Karpas-422 (cell line): ENCODE results near the gene HNRNPAB. TPM values are rescaled to one million over a fixed set of nuclear protein-coding genes. Genes with fewer than 3 reads are reported as not detected.

Experiments
- DNase-seq: peaks from one replicate; pipeline ENCODE4 v3.0.0-alpha.2; 2015
- H2AFZ ChIP-seq: fragments of 200-600 bp; sonication (generic); 2 replicates; pipeline ENCODE4 v1.6.1; 2014; ENCODE audit warnings: antibody characterized with exemption, low read length, mixed read lengths
- H3K27ac ChIP-seq: fragments of 200-600 bp; sonication (generic); 2 replicates; pipeline ENCODE4 v1.5.1; 2014; ENCODE audit warnings: mild to moderate bottlenecking, low read length, moderate library complexity
- H3K27me3 ChIP-seq: fragments of 200-600 bp; sonication (generic); 2 replicates; pipeline ENCODE4 v1.6.1; 2014; ENCODE audit warnings: low read length, mixed read lengths
- H3K36me3 ChIP-seq: fragments of 200-600 bp; sonication (generic); 2 replicates; pipeline ENCODE4 v1.6.1; 2014; ENCODE audit warnings: low read length, mixed read lengths; ENCODE audit not compliant: insufficient read depth
- H3K4me1 ChIP-seq: fragments of 200-600 bp; sonication (generic); 2 replicates; pipeline ENCODE4 v1.6.1; 2014; ENCODE audit warnings: mild to moderate bottlenecking, low read length, mixed read lengths
- H3K4me2 ChIP-seq: fragments of 200-600 bp; sonication (generic); 2 replicates; pipeline ENCODE4 v1.6.1; 2014; ENCODE audit warnings: low read length, low read depth, mild to moderate bottlenecking; ENCODE audit not compliant: poor library complexity, severe bottlenecking
- H3K4me3 ChIP-seq: fragments of 200-600 bp; sonication (generic); 2 replicates; pipeline ENCODE4 v1.5.1; 2014; ENCODE audit warnings: mild to moderate bottlenecking, antibody characterized with exemption, low read length, mixed read lengths
- H3K79me2 ChIP-seq: fragments of 200-600 bp; sonication (generic); 2 replicates; pipeline ENCODE4 v1.6.1; 2014; ENCODE audit warnings: mild to moderate bottlenecking, low read length, mixed read lengths
- H3K9ac ChIP-seq: fragments of 200-600 bp; sonication (generic); 2 replicates; pipeline ENCODE4 v1.6.0; 2014; ENCODE audit warnings: low read length
- H3K9me2 ChIP-seq: fragments of 200-600 bp; sonication (generic), shearing (Covaris generic); replicated peaks from 2 replicates; pipeline ENCODE4 v1.6.0; 2014; ENCODE audit warnings: mild to moderate bottlenecking, low read length, moderate library complexity; ENCODE audit not compliant: insufficient read depth
- H3K9me3 ChIP-seq: fragments of 300-700, 200-600 bp; sonication (generic); 2 replicates; pipeline ENCODE4 v1.6.1; 2014; ENCODE audit warnings: low read length, mixed read lengths
- H4K20me1 ChIP-seq: fragments of 200-600 bp; sonication (generic); 2 replicates; pipeline ENCODE4 v1.6.1; 2014; ENCODE audit warnings: mild to moderate bottlenecking, antibody characterized with exemption, low read length, low read depth; ENCODE audit not compliant: insufficient read depth
- total RNA-seq: library from RNA; depleted of rRNA; stranded (reverse); fragments of >200 nt; shearing (Covaris generic); gene quantifications from 2 replicates; pipeline ENCODE4 v1.2.3, GENCODE V29; 2014; ENCODE audit warnings: low replicate concordance

HNRNPAB gene
- total RNA-seq, 1 experiment from 2014 or later: 75.7 TPM

DNA sequence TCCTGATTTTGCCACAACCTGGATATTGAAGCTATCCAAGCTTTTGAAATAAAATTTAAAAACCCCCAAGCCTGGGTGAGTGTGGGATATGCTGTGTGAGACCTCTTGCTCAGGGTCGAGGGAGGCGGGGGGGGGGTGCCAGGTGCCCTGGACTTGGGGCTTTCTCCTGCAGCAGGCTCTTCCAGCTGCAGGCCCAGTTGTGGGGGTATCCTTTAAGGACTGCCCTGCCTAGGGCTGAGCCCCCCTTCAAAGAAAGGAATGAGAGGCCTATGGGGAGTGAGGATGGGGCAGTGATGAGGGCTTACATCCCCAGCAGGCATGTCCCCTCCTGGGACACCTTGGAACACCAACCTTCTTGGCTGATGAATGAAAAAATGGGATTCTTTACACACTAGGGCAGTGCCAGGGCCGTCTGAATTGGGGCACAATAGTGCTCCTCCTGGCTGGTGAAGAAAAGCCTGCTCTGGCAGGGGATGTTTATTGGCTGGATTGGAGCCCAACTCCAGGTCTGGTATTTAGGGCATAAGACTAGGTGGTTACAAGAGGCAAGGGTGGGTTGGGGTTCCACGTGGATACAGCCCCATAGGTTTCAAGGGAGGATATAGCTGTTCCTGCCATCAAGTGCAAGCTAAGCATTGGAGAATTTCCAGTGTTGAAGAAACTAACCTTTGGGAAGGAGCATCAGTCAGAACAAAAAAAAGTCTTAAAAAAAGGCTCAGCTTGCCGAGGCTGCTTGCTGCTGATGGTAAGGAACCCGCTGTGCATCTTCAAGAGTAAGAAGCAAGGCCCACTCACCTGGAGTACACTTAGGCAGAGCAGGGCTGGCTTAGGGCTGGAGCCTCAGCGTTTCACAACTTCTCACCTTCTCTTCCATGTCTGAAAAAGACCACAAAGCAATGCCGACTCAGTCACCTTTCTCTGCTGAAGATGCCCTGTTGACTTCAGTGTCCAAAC, 7.0 kb downstream of the HNRNPAB start:
- peak; percentile 69 for DNase-seq
- H2AFZ ChIP-seq: no peak overlapping the region
- H3K4me2 ChIP-seq: no peak overlapping the region
- no peak overlapping the region for H3K9ac ChIP-seq
- no peaks in the 10 kb centered on the region for H3K9me2 ChIP-seq
- H3K9me3 ChIP-seq: no peaks in the 10 kb centered on the region
- peaks cover 24% of the 10 kb centered on the region for H3K79me2 ChIP-seq
- H3K4me1 ChIP-seq: peaks cover 50% of the 10 kb centered on the region
- no peaks in the 10 kb centered on the region for H3K27me3 ChIP-seq
- H3K36me3 ChIP-seq: peaks cover 51% of the 10 kb centered on the region
- H3K27ac ChIP-seq: 0 out of 2 replicates have a peak overlapping the region, but pooled peaks have one; percentile 12
- H3K4me3 ChIP-seq: no peak overlapping the region
- H4K20me1 ChIP-seq: peaks cover 47% of the 10 kb centered on the region

DNA sequence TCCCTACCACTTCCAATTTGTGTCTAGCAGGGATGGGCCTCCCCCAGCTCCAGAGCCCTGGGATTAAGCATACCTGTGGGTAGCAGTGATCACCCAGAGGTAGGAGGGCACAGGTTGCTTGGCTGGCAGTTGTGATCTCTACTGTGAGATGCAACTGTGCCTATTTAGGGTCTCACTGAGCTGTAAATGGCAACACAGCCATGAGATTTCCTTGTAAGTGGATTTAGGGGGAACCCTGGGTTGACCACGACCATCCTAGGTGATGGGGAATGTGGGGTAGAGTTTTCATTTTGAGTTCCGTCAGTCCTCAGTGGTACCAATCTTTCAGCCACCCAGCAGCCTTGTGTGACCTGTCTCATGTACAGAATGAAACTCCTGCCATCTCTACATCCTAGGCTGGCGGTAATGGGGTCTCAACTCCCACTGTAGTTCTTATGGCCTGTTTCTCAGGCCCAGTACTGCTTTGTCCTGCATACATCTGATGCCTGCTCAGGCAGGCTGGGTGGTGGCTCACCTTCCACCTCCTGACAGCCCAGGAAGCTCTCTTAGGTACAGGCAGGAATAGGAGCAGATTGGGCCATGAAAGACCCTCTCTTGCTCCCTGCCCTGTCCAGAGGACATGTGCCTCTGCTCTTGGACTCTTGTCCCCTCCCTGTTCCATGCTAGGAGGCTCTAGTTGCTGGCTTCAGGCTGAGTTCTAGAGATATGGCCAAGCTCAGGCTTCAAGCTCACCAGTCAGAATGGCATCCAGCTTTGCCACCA, 8.1 kb downstream of the HNRNPAB start:
- Histone ChIP-seq H3K9me3 (no peaks in the 10 kb centered on the region), H3K9ac (no peak overlapping the region), H3K27ac (peak overlapping the region; percentile 44; the same call in 1 of the 2 replicates), H2AFZ (no peak overlapping the region), H3K79me2 (peaks cover 14% of the 10 kb centered on the region), H3K27me3 (no peaks in the 10 kb centered on the region), H3K9me2 (no peaks in the 10 kb centered on the region), H3K4me3 (no peak overlapping the region), H3K4me2 (no peak overlapping the region), H4K20me1 (peaks cover 38% of the 10 kb centered on the region), H3K4me1 (peaks cover 49% of the 10 kb centered on the region), H3K36me3 (peaks cover 46% of the 10 kb centered on the region)
- peak; percentile 61 for DNase-seq

DNA sequence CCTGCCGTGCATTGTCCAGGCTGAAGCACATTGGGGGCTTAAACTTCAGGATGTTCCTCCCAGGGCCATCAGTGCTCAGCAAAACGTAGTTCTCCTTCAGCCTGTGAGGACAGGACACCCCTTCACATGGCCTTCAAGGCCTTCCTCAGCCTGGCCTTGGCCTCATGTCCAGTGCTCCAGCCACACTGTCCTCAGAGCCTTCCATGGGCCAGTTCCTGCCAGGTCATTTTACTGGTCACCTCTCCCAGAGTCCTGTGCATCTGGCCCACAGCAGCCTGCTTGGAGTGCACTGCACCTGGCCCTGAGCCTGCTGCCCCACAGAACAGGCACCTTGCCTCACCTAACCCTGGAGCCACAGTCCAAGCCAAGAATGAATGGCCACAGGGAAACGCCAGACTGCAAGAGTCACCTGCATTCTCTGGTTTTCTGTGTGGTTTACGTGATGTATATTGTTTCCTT, 8.7 kb downstream of the HNRNPAB start:
- no peak overlapping the region for H3K9ac ChIP-seq
- peaks cover 46% of the 10 kb centered on the region for H3K4me1 ChIP-seq
- H2AFZ ChIP-seq: no peak overlapping the region
- peak overlapping the region; percentile 44; the same call in 1 of the 2 replicates for H3K27ac ChIP-seq
- no peaks in the 10 kb centered on the region for H3K9me2 ChIP-seq
- peak; percentile 63 for DNase-seq
- H3K9me3 ChIP-seq: no peaks in the 10 kb centered on the region
- H3K27me3 ChIP-seq: no peaks in the 10 kb centered on the region
- H3K4me3 ChIP-seq: no peak overlapping the region
- H3K79me2 ChIP-seq: peaks cover 8% of the 10 kb centered on the region
- H4K20me1 ChIP-seq: peaks cover 32% of the 10 kb centered on the region
- H3K36me3 ChIP-seq: peaks cover 40% of the 10 kb centered on the region
- no peak overlapping the region for H3K4me2 ChIP-seq

DNA sequence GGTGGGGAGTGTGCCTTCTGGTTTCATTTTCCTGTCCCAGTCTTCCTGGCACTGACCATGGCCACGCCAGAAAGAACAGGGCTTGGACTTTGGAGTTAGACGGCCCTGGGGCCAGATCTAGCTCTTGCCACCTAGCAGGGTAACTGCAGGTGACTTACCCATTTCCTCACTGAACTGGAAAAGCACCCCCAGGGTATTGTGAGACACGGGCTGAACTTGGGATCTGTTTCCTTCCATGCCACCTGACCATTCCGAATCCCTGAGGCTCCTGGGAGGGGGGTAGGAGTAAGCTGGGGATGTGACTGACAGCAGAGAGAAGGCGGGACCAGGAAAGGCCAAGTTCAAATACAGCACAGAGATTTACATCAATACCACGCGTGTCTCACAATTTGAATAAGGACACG, 9.4 kb downstream of the HNRNPAB start:
- Histone ChIP-seq H3K9ac (no peak overlapping the region), H3K4me2 (no peak overlapping the region), H3K36me3 (peaks cover 39% of the 10 kb centered on the region), H3K9me2 (no peaks in the 10 kb centered on the region), H3K4me1 (peaks cover 44% of the 10 kb centered on the region), H3K9me3 (no peaks in the 10 kb centered on the region), H3K27me3 (no peaks in the 10 kb centered on the region), H3K4me3 (no peak overlapping the region), H3K27ac (peak overlapping the region; percentile 44), H4K20me1 (peaks cover 25% of the 10 kb centered on the region), H3K79me2 (peaks cover 3% of the 10 kb centered on the region), H2AFZ (no peak overlapping the region)
- DNase-seq: no peak

DNA sequence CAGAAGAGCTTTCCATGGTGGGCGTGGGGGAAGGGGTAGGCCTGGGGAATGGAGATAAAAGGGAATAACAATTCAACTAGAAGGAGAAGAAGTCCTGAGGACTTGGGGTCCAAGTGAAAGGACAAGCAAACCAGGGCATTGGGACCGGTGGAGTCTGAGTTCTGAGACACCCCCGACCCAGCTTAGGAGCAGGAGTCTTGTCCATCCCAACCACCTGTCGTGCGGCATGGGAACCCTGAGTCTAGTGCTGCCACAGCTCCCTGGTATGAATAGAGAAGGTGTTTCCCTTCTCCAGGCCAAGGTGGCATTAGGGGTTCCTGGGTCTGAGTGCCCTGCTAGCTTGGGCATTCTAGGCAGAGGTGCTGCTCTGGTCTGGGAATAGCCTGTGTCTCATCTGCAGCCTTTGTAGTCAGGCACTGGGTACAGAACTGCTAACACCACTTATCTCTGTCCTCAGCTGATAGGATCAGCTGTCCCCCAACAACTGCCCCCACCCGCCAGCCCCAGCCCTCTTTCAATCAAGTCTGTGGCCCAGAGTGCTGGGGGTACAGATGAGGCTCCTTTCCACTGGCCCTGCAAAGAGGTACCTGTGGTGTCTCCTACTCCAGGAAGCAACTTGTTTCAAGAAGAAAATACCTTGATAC, 9.9 kb downstream of the HNRNPAB start:
- peak overlapping the region; percentile 68 for H3K27ac ChIP-seq
- H3K9me2 ChIP-seq: no peaks in the 10 kb centered on the region
- H3K27me3 ChIP-seq: no peaks in the 10 kb centered on the region
- H2AFZ ChIP-seq: no peak overlapping the region
- no peak overlapping the region for H3K9ac ChIP-seq
- no peak overlapping the region for H3K4me3 ChIP-seq
- DNase-seq: peak; percentile 60
- no peak overlapping the region for H3K4me2 ChIP-seq
- peaks cover 44% of the 10 kb centered on the region for H3K4me1 ChIP-seq
- peaks cover 19% of the 10 kb centered on the region for H4K20me1 ChIP-seq
- peaks cover 34% of the 10 kb centered on the region for H3K36me3 ChIP-seq
- H3K9me3 ChIP-seq: no peaks in the 10 kb centered on the region
- H3K79me2 ChIP-seq: no peaks in the 10 kb centered on the region

DNA sequence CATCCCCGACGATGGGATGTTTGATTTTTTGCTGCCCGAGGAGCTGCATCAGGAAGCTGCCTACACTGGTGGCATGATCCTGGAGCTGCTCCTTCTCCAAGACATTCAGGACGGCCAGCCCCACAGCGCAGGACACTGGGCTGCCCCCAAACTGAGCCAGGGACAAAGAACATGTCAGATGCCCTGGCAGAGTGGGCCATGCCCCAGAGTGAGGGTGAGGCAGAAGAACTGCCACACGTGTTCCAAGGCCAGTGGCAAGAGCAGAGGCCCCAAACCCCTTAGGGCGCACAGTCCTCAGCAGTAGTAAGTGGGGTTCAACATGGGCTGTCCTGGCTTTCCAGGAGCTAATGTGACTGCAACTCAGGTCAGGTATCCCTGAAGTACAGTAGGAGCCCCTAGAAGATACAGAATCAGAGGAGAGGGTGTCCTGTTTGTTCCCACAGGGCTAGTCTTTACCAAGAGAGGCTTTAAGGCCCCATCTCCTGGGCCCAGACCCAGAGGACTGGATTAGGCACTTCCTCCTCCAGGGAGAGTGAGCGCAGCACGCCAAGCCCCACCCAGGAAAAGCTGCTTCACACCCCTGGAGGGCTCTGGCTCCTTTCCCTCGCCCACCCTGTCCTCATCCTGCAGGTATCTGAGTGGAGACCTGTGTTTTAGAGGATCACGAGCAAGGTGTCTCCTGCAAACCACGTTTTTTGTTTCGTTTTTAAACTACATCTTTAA, 11.1 kb downstream of the HNRNPAB start:
- no peaks in the 10 kb centered on the region for H3K9me3 ChIP-seq
- H2AFZ ChIP-seq: no peak overlapping the region
- H3K27ac ChIP-seq: peak overlapping the region; percentile 68
- H3K36me3 ChIP-seq: peaks cover 24% of the 10 kb centered on the region
- peak; percentile 43 for DNase-seq
- peaks cover 8% of the 10 kb centered on the region; the same call in 1 of the 2 replicates for H4K20me1 ChIP-seq
- H3K9ac ChIP-seq: no peak overlapping the region
- no peak overlapping the region for H3K4me3 ChIP-seq
- no peaks in the 10 kb centered on the region for H3K79me2 ChIP-seq
- no peaks in the 10 kb centered on the region for H3K9me2 ChIP-seq
- no peaks in the 10 kb centered on the region for H3K27me3 ChIP-seq
- peaks cover 44% of the 10 kb centered on the region for H3K4me1 ChIP-seq
- no peak overlapping the region for H3K4me2 ChIP-seq

DNA sequence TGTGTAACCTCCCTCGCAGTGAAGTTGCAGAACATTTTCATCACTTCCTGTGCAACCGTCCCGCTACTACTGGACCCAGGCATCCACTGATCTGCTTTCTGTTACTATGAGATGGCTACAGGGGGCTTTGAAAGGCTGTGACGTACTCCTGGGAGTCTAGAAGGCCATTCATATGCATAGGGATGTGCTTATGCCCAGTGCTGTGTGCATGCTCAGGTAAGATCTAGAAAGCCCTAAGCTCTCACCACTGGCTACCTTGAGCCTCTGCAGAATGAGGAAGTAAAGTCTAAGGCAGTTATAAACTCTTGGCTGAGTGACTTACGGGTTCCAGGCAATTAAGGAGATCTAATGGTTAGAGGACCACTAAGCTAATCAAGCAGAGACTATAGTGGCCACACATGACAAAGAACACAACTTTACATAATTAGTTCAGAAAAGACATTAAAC, 11.8 kb downstream of the HNRNPAB start:
- peak; percentile 75 for DNase-seq
- no peak overlapping the region for H2AFZ ChIP-seq
- peak overlapping the region; percentile 19 for H3K4me2 ChIP-seq
- H3K9ac ChIP-seq: no peak overlapping the region
- no peaks in the 10 kb centered on the region for H3K27me3 ChIP-seq
- no peak overlapping the region for H3K4me3 ChIP-seq
- H3K36me3 ChIP-seq: peaks cover 20% of the 10 kb centered on the region; the same call in 1 of the 2 replicates
- H3K9me2 ChIP-seq: no peaks in the 10 kb centered on the region
- peak overlapping the region; percentile 68 for H3K27ac ChIP-seq
- H3K79me2 ChIP-seq: no peaks in the 10 kb centered on the region
- H3K9me3 ChIP-seq: no peaks in the 10 kb centered on the region
- H3K4me1 ChIP-seq: peaks cover 44% of the 10 kb centered on the region
- peaks cover 10% of the 10 kb centered on the region; the same call in 1 of the 2 replicates for H4K20me1 ChIP-seq
